ENCODE data around the gene PCSK5.
"Not testable (repeated sequence)": the region's sequence is repeated elsewhere in the genome, so short reads cannot be mapped to it uniquely, and the experiment has no call there.

Gene PCSK5

DNA sequence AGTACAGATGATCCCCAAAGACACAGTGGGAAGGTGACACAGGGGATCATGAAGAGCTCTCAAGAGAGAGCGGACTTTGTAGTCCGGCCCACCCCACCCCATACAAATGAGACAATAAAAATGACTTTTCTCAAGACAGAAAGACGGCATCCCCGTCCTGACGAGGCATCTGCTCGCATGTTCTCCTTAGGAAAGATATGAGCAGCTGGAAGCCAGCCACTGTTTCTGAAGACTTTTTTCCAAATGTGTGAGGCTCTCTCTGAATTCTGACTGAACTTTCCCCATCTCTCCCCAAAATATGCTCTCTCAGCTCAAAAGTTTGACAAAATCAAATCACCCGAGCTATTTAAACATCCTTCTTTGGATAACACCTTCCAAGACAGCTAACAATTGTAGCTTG lies 398.6 kb downstream of the PCSK5 start:
- no peak for DNase-seq

- no peak for DNase-seq
Observed at GRCh38 chr9:76289703-76290102, 399.2 kb downstream of the PCSK5 start.

DNA sequence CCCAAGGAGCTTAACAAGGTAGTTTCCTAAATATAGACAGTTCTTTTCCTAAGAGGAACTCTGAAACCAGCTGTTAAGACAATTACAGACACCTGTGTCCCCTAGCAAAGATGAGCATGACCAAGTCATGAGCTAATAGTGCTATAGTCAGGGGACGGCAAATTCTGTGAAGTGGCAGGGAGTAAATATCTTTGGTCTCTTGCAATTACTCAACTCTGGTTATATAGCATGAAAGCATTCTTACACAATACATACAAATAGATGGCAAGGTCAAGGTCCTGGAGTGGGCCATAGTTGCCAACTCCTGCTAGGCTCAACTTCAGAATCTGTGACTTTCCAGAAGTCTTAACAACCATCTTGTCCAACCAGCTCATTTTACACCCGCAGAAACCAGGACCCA lies 400.1 kb downstream of the PCSK5 start:
- DNase-seq = no peak

GRCh38 chr9:76292246-76292645 lies 401.8 kb downstream of the PCSK5 start:
- DNase-seq = no peak

- no peak for DNase-seq
Observed at GRCh38 chr9:76292658-76293057, 402.2 kb downstream of the PCSK5 start.

DNA sequence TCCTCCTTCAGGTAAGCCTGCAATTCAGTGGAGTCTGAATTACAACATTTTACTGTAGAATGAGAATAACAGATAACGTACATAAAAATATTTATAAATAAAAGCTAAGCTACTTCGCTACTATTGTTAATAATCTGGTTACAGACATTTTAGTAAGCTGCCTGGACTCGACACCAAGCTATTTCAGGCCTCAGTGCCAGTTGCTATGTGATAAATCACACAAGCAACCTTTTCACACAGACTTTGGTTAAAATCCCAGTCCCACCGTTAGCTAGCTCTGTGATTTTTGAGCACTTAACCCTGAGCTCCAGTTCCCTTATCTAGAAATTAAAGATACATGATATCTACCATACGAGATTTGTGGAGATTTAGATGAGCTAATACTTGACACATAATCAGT lies 403.8 kb downstream of the PCSK5 start:
- DNase-seq = no peak

- DNase-seq = no peak
Observed at GRCh38 chr9:76296561-76297310, 406.3 kb downstream of the PCSK5 start.

DNA sequence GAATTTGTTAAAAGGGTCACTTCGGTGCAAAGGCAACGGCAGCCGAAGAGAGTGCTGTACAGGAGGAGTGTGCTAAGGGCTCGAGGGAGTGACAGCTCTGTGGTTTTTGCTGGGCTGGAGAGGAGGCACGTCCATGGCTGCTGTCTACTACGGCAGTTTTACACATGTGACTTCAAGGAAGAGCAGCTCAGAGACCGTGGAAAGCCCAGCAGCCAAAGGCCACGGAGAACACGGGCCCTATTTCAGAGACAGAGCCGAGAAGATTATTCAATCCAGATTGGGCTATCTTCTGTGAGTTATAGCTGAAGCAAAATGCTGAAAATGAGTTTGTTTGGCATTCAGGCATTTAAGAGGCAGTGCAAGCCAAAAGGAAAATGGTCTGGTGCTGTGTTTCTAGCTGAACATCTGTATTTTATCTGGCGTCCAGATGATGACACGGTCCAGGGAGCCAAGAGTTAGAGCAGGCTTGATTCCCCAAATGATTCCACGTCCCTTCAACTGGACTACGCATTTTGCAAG lies 407.3 kb downstream of the PCSK5 start:
- no peak for DNase-seq

DNA sequence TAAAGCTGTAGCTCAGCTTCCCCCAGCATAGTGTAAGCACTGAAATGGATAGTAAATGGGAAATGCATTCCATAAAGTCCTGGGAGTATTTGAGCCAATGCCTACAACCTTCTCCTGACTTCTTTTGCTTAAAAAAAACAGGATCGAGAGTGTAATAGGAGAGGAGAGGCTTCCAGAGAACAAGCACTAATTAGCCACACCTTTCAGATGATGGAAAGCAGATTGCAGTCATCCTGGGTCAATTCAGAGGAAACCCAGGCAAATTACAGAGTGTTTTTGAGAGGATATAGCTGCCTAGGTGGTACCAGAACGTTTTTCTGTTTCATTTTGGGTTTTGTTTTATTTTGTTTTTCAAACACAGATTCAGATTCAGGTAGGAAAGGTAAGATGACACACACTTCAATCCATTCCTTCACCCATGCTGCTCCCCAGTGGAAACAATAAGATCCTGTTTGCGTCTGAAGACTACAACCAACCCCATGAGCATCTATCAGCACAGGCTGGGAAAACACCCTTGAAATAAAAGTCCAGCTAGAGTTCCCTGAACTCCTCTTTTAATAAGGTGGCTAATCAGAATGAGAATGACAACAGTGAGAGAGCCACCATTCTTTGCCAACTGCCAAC lies 408.2 kb downstream of the PCSK5 start:
- no peak for DNase-seq

DNA sequence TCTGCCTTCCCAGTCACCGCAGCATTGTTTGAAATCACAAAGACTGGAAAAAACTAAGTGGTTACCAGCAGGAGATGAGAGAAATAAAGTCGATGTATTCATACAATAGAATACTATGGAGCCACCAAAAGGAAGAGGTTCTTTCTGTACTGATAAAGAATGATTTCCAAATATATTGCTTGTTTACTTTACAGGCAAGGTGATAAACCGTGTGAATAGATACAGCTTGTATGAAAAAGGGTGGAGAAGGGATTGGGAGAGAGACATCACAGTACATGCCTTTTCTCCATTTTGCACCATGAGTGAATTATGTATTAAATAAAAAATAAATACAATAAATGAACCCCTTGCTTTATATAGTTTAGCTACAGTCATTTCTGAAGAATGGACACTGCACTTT lies 412.1 kb downstream of the PCSK5 start:
- no peak for DNase-seq

DNA sequence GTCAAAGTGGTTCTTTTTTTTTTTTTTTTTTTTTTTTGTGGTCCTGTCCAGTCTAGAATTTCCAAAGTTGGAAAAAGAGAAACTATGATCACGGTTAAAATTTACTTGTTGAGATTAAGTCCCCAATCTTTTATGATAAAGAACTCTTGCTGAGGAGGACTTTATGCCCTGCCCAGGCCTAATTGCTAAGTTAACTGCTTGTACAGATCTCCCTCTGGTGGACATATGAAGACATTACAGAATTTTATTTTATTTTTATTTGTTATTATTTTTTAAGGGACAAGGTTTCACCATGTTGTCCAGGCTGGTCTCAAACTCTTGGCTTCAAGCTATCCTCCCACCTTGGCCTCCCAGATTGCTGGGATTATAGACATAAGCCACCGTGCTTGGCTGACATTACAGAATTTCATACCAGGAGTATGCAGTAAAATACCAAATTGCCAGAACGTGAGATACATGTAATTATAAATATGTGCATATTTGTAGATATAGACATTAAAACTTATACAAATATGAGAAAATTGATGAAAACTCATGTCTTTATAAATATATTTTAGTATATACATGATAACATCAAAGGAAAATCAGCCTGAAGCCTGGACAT lies 412.6 kb downstream of the PCSK5 start:
- DNase-seq = no peak

GRCh38 chr9:76307047-76307446 lies 416.6 kb downstream of the PCSK5 start:
- not testable (repeated sequence) for DNase-seq

DNA sequence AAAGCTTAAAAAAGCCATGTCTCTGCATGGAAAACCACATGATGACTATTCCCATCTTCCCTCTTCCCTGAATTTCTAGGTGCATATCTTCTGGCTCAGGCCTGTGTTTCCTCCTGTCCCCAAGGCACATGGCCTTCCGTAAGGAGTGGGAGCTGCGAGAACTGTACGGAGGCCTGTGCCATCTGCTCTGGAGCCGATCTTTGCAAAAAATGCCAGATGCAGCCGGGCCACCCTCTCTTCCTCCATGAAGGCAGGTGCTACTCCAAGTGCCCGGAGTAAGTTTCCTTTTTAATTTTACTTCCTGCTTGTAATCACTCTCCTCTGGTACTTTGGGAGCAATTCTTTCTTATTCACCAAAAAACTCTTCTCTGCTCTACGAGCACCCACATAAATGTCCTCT lies 420.1 kb downstream of the PCSK5 start:
- no peak for DNase-seq

GRCh38 chr9:76310991-76311390 lies 420.5 kb downstream of the PCSK5 start:
- no peak for DNase-seq

DNA sequence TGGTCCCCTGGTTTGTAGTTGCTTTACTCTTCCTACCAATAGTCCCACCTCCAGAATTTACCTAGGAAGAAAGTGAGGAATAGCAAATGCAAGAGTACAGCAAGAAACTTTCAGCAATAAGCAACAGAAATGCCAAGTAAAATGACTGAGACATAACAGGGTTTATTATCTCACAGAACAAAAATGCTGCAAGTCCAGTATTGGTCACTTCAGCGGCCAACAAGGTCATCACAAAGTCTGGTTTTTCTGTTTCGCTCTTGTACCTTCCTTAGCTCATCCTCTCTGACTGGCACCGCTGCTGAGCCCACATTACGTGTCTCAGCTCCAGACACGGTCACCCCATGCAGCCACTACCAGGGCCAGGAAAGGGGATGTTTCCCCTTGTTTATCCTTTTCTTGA lies 421.1 kb downstream of the PCSK5 start:
- no peak for DNase-seq

GRCh38 chr9:76313771-76314170 lies 423.3 kb downstream of the PCSK5 start:
- DNase-seq = no peak

DNA sequence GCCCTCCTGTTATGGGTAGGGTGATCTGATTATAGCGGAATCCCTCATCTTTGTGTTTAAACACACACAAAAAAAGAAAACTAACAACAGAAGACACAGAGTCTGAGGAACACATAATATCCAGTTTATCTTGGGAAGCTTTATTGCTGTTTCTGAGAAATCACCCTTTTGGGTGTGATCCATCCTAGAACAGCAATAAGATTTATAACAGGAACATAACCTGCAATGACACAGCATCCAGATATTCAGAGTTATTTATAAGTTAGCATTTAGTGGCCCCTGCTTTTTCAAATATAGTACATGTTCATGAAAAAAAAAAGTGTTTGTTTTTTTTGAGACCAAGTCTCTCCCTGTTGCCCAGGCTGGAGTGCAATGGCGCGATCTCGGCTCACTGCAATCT lies 423.8 kb downstream of the PCSK5 start:
- DNase-seq = no peak

DNA sequence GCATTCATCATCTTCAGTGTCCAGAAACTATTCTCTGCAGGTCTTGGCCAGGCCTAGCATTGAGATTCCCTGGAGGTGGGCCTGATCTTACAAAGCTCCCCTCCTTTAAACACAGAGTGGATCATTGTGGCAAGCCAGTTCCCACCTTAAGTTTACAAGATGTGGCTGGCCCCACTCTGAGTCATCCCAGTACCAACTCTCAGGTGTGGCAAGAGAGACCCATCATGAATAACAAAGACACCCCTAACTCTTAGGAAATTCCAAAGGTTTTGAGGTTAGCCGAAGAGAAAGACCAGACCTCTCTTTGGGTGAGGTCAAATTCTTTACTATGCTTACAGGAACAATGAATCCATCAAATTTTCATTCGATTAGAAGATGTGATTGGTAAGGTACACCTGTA lies 425.6 kb downstream of the PCSK5 start:
- DNase-seq = no peak

DNA sequence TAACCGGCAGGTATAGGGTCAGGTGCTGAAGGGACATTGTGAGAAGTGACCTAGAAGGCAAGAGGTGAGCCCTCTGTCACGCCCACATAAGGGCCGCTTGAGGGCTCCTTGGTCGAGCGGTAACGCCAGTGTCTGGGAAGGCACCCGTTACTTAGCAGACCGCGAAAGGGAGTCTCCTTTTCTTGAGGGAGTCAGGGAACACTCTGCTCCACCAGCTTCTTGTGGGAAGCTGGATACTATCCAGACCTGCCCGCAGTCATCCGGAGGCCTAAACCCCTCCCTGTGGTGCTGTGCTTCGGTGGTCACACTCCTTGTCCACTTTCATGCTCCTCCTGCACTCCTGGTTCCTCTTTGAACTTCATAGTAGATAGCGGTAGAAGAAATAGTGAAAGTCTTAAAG lies 429.0 kb downstream of the PCSK5 start:
- DNase-seq = not testable (repeated sequence)

GRCh38 chr9:76321195-76321828 lies 430.8 kb downstream of the PCSK5 start:
- no peak for DNase-seq

DNA sequence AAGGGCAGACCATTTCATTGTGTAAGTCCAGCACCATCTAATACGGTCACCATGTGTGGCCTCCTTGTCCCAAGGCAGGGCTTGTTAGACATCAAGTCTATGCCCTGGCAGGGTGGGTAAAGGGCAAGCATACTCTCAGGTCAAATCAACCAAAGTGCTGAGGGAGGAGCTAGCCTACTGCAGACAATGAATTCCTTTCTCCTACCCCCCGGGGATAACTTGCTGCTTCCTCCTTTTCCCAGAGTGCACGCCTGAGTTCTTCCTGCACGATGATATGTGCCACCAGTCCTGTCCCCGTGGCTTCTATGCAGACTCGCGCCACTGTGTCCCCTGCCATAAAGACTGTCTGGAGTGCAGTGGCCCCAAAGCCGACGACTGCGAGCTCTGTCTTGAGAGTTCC lies 432.3 kb downstream of the PCSK5 start:
- no peak for DNase-seq

GRCh38 chr9:76323490-76323889 lies 433.0 kb downstream of the PCSK5 start:
- no peak for DNase-seq

DNA sequence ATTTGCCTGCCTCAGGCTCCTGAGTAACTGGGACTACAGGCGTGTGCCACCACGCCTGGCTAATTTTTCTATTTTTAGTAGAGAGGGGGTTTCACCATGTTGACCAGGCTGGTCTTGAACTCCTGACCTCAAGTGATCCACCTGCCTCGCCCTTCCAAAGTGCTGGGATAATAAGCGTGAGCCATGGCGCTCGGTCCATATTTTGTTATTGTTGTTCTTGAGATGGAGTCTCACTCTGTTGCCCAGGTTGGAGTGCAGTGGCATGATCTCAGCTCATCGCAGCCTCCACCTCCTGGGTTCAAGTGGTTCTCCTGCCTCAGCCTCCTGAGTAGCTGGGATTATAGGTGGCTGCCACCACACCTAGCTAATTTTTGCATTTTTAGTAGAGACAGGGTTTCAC lies 433.6 kb downstream of the PCSK5 start:
- not testable (repeated sequence) for DNase-seq

DNA sequence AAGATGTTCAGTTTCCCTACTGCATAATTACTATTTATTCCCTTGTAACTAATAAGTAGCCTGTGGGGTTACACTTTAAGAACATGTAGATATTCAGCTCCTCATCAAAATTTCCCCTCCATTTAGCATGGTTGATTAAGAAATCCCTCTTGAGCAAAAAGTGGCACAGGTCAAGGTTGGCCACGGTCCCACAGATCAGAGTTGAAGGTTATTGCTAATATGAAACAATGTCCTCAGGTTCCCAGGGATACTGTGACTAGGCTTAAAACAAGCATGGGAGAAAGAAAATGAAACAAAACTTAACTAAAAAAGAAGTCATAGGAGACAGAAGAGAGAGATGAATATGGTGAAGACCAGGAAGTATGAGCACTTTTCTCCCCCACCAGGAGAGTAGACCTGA lies 439.6 kb downstream of the PCSK5 start:
- no peak for DNase-seq
